ENCODE measurements around the gene FRRS1L.

The FRRS1L gene

DNA sequence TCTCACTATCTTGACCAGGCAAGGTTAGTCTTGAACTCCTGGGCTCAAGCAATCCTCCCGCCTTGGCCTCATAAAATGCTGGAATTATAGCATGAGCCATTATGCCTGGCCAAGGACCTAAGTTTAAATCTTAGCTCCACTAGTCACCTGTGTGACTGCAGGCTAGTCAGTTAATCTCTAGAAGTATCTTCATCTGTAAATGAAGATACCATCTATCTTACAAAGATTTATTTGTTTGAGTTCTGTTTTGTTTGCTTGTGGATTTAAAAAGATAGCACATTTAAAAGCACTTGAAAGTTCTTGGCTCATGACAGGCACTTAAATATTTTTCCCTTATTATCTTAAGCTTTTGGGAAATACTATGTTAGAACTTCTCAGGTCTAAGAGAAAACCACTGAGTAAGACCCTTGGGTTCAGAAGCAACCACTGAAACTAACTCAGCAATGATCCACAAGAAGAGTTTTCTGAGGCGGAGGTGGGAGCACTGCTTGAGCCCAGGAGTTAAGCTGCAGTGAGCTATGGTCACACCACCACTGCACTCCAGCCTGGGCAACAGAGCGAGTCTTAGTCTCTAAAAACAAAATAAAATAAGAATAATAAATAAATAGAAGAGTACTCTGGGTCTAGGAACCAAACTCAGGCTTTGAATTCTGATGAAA lies 66.4 kb downstream of the FRRS1L start:
- DNase-seq: no peak

DNA sequence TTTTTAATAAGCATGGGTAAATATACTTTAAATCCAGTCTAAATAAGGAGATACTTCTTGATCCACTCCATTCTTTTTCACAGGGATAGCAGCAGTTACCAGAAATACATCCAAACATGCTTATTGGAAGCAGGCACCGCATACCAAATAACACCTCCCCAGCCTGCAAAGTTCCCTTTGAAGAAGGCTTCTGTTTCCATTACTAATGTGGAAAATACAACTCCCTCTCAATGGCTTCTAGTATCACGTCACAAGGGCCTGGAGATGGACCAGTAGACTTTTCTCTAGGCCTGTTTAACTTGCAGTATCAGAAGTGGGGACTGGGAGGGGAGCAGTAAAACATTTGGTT lies 68.1 kb downstream of the FRRS1L start:
- DNase-seq: no peak

DNA sequence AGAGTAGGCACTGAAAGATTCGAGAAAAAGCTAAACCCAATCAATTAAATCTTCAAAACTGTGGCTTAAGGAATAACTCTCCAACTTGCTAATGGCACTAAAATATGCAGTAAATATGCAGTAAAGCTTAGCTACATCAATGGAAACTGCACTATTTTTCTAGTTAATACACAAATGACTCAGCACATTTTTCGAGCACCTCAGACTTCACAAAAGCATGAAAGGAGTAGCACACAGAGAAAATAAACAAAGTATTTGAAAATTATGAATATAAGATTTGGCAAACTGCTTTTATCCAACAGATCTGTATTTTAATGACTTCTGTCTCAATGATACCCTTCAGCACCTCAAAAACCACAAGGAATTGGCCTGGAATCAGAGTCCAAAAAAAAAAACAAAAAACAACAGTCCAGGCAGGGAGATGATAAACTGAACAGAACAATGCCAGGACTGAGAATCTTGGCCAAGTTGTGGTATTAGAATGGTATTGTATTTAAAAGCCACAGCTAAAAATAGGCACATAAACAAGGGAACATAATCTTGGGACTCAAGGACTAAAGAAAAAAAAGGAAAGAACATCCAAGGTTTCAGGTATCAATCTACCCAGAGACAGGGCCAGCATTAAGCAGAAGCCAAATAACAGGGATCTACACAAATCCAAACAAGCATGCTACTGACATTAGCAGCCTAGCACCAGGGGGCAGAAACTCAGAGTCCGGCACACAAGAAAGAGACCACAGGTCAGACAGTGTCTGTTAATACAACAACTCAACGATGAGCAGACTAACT lies 68.7 kb downstream of the FRRS1L start:
- no peak for DNase-seq

DNA sequence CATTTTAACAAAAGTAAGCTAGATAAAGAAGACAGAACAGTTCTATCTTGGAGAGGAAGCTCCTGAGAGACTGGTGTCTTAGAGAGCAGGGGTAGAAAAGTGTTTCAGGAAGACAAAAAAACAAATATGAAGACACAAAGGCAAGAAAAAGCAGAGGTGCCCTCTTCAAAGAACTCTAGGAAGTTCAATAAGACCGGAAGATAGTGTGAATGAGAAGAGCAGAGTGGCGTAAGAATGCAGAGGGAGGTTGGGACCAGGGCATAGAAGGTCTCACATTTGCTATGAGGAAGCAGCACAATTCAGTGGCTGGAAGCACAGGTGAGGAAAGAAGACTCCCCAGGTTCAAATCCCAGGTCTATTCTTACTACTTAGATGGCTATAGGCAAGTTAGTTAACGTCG lies 69.9 kb downstream of the FRRS1L start:
- no peak for DNase-seq

DNA sequence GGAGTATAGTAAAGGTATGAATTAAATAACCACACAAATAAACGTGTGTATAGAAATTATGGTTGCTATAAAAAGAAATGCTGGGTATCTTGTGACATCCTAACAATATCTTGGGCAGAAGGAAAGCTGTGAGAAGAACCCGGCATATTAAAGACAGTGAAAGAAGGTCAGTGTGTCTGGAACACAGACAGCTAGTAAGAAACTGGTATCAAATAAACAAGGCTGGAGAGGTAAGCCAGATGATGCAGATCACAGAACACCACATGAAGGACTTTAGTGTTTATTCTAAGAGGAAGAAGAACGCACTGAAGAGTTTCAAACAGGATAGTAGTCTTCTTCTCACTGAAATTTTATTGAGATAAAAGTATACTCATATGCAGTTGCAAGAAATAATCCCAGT lies 71.7 kb downstream of the FRRS1L start:
- no peak for DNase-seq

DNA sequence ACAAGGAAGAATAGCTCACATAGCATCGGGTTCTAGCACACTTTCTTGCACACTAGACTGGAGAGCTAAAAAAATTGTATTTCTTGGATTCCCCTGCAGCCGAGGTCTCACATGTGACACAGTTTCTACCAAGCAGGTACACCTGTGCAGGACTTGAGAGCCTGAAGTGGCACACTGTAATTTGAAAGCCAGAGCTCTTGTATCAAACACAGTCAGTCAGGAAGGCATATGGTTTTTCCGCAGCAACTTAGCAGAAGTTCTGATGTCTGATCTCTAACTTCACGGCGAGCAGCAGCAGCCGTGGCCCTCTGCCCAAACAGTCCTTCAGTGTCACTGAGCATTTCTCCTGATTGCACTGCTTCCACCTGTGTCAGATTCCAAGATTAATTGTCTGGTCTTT lies 72.8 kb downstream of the FRRS1L start:
- no peak for DNase-seq

DNA sequence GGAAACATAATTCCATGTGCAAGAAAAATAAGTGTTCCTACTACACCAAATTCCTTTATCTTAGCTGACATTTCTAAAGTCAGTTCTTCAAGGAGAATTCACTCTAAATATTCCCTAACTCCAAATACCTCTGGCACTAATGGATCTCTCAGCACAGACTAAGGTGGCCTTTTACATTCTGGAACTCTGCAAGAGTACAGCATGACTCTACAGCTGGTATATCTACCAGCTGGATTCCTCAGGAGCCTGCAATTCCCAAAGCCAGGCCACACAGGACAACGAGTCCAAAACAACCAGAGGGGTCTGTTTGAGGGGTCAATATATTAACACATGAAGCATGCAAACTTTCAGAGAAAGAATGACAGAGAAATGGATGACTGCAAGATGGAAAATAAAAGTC lies 74.5 kb downstream of the FRRS1L start:
- no peak for DNase-seq

DNA sequence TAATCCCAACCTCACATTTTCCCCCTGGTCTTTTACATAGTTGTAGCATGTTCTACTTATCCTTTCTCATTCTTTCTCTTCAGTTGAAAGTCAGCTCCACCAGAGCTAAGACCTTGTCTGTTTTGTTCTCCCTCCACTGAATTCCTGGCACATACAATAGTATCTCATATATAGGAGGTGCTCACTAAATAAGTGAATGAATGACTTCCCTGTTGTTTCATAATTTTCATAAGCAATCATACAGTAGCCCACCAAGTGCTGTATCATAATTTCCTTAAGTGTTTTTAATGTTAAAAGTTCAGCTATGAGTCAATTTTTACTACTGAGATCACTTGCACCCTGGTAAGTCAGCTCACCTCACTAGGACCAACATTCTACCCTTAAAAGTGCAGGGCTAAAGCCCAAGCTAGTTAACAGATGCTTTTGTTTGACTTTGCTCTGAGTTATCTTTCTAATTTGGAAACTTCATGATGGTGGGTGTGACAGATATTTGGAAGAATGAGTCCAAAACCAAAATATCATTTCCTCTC lies 74.9 kb downstream of the FRRS1L start:
- DNase-seq: no peak

DNA sequence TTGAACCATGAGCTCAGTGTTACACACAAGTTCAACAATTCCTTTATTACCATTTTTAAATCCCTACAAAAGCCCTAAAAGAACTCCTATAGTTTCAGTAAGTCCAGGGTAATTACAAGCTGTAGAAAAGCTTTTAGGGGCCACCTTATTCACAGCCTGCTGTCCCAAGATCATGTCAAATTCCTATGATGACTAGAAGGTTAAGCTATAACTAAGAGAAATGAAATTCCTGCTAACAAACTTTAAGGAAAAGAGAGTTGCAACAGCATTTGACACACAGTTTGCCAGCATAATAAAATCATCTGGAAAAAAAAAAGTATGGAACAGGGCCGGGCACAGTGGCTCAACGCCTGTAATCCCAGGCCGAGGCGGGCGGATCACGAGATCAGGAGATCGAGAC lies 78.8 kb downstream of the FRRS1L start:
- DNase-seq: no peak

DNA sequence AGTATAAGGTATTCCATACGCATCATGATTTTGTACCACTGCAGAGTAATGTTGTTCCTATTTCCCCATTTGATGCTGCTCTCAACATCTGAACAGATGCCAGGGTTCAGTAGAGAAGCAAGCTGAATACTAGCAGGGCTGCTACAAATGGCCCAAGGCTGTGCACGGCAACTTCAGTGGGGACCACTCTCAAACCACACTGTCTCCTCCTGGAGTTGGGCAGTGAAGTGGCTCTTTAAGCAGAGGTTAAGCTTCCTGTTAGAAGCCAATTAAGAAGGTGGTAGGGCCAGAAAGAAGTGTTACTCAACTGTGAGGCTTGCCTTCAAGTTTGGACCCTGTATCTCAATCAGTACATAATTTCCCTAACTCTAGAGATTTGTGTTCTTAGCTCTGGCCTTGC lies 79.3 kb downstream of the FRRS1L start:
- DNase-seq: no peak

DNA sequence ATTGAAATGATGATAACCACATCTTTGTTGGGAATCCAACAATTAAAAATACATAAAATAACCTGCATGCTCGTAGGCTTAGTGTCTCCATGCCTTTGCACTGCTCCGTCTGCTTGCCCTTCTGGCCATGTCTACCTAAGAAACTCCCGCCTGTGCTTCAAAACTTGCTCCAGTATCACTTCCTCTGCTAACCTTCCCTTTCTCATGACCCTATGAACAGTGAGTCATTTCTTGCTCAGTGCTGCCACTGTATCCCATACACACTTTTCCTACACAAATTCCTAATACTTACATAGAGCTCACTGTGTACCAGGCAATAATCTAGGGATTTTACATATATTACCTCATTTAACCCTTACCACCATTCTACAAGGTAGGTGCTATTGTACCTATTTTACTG lies 80.8 kb downstream of the FRRS1L start:
- DNase-seq: no peak

DNA sequence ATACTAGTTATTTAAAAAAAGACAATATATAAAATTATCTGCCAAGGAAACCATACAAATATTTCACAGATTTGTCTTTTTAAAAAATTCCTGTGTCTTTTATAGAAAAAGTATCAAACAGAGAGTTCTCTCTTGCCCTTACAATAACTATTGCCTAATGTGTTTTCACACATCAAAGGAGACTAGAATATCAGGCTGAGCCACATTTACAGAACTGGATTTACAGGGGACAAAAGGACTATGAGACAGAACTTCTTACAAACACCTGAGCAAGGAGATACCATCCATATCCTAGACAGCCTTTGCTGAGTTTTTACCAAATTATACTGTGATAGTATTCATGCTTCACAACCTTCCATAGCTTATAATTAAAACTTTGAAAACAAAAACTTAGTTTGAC lies 81.5 kb downstream of the FRRS1L start:
- DNase-seq: no peak

DNA sequence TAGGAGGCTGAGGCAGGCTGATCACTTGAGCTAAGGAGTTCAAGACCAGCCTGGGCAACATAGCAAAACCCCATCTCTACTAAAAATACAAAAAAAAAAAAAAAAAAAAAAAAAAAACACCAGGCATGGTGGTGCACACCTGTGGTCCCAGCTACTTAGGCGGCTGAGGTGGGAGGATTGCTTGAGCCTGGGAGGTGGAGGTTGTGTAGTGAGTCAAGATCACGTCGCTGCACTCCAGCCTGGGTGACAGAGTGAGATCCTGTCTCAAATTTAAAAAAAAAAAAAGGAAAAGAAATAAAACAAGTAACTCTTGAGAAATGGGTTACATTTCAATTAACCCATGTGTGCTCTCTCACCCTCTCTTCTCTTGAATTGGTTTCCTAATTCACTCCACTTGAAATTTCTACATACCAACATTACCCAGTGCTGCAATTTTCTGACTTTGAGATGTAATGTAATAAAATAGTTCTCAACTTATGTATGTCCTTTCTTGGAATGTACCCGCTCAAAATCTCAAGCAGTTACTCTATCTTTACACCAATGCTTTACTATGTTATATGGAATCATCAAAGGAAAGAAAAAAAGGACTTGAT lies 83.1 kb downstream of the FRRS1L start:
- no peak for DNase-seq

DNA sequence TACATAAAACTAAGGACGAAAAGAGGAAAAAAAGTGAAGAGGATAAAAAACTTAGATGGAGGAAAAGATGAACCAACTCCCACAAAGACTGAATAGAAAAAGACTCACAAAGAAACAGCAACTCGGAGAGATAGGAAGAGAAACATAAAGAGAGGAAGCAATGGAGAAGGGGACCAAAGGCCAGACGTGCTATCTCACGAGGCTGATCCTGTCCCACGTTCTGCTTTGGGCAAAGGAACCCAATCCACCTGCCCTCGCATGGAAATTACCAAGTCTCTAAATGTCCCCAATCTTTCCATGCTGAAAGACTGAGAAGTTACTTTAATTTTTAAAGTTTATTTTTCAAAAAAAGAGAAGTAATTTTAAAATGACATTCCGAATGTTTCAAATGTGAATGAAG lies 83.9 kb downstream of the FRRS1L start:
- DNase-seq: no peak

DNA sequence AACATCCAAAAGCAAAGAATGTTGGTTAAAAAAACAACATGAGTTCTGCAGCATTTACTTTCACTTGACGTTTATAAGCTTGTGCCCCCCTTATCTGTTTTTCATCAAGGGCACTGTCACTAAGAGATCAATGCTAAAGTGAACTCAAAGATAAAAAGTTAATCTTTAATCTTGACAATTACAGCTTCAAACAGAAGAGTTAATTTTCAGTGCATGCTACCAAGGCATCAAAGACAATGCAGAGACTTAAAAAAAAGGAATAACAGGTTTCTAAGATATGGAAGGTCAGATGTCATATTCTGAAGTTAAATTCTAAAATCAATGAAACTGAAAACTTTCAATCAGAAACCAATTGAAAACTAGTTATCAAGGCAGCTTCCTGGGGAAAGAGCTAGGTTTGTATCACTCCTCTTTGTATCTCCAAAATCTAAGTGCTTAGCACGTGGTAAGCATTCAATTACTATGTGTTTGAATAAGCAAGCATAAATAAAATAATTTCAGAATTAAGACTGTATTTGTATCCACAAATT lies 84.9 kb downstream of the FRRS1L start:
- no peak for DNase-seq
